Stimulated activated CD4-positive, alpha-beta T cell treated with anti-CD3 and anti-CD28 coated beads, Interleukin-1b, Interleukin-23, amount 100 ng/mL, for 1 hour (primary cell): ENCODE data around the gene SPOCD1.

Source experiments
- DNase-seq, 2 donors: peaks; one replicate each; pipeline ENCODE4 v3.0.0-alpha.2; 2020; ENCODE audit warnings: low read depth in 2 of 2

SPOCD1 gene

GRCh38 chr1:31799895-31800673, 15.7 kb downstream of the SPOCD1 start:
- DNase-seq = no peak

GRCh38 chr1:31799196-31799894, 16.5 kb downstream of the SPOCD1 start:
- DNase-seq = no peak

GRCh38 chr1:31798433-31799195, 17.2 kb downstream of the SPOCD1 start:
- DNase-seq = no peak

- DNase-seq = no peak
Observed at GRCh38 chr1:31798086-31798432, 17.8 kb downstream of the SPOCD1 start.

GRCh38 chr1:31797216-31797615, 18.6 kb downstream of the SPOCD1 start:
- DNase-seq = no peak

- DNase-seq = no peak
Observed at GRCh38 chr1:31796707-31797106, 19.1 kb downstream of the SPOCD1 start.

GRCh38 chr1:31795801-31796621, 19.8 kb downstream of the SPOCD1 start:
- no peak for DNase-seq

GRCh38 chr1:31795096-31795675, 20.6 kb downstream of the SPOCD1 start:
- no peak for DNase-seq

GRCh38 chr1:31793586-31794285, 22.1 kb downstream of the SPOCD1 start:
- no peak for DNase-seq

GRCh38 chr1:31793086-31793485, 22.7 kb downstream of the SPOCD1 start:
- no peak for DNase-seq

GRCh38 chr1:31792541-31792940, 23.3 kb downstream of the SPOCD1 start:
- no peak for DNase-seq

- DNase-seq = no peak
Observed at GRCh38 chr1:31792116-31792515, 23.7 kb downstream of the SPOCD1 start.

GRCh38 chr1:31791131-31791858, 24.5 kb downstream of the SPOCD1 start:
- no peak for DNase-seq

- DNase-seq = no peak
Observed at GRCh38 chr1:31790641-31791091, 25.2 kb downstream of the SPOCD1 start.

- no peak for DNase-seq
Observed at GRCh38 chr1:31790140-31790539, 25.7 kb downstream of the SPOCD1 start.

- peak; percentile 85 to 99 for DNase-seq
Observed at GRCh38 chr1:31789259-31790065, 26.4 kb downstream of the SPOCD1 start.

GRCh38 chr1:31788825-31789256, 27.0 kb downstream of the SPOCD1 start:
- DNase-seq = no peak

- peak; percentile 66 to 78 for DNase-seq
Observed at GRCh38 chr1:31788138-31788824, 27.5 kb downstream of the SPOCD1 start.

GRCh38 chr1:31787786-31788137, 28.1 kb downstream of the SPOCD1 start:
- DNase-seq = no peak
